LNCaP clone FGC (cell line): ENCODE results near the gene KRTAP10-6.
"Not testable (repeated sequence)": the region's sequence is repeated elsewhere in the genome, so short reads cannot be mapped to it uniquely, and the experiment has no call there.

Experiments used
- DNase-seq: peaks from one replicate; pipeline ENCODE4 v3.0.0-alpha.2; 2011; ENCODE audit warnings: low read depth
- H3K4me3 ChIP-seq: 2 replicates; pipeline ENCODE4 v1.5.1; 2011; ENCODE audit warnings: mild to moderate bottlenecking, low read depth, low read length, control low read depth
- CTCF ChIP-seq: IDR thresholded peaks from 2 replicates; pipeline ENCODE4 v1.5.1; 2012; ENCODE audit warnings: mild to moderate bottlenecking; ENCODE audit not compliant: control insufficient read depth, insufficient read depth; ENCODE audit errors: extremely low read depth

Gene KRTAP10-6

GRCh38 chr21:44636209-44637017 is 44.1 kb upstream of the KRTAP10-6 start:
- no peak for DNase-seq
- TF ChIP-seq CTCF = no peak
- H3K4me3 ChIP-seq = no peak overlapping the region

- DNase-seq = no peak
- no peak overlapping the region for H3K4me3 ChIP-seq
- no peak for TF ChIP-seq CTCF
Measured at GRCh38 chr21:44632067-44632466, 39.8 kb upstream of the KRTAP10-6 start.

- H3K4me3 ChIP-seq = no peak overlapping the region
- no peak for TF ChIP-seq CTCF
- no peak for DNase-seq
Measured at GRCh38 chr21:44630440-44630839, 38.1 kb upstream of the KRTAP10-6 start.

GRCh38 chr21:44628707-44629391 is 36.5 kb upstream of the KRTAP10-6 start:
- TF ChIP-seq CTCF = no peak
- no peak for DNase-seq

GRCh38 chr21:44627831-44628233 is 35.5 kb upstream of the KRTAP10-6 start:
- DNase-seq, H3K4me3 ChIP-seq: not testable (repeated sequence)

More at GRCh38 chr21:44628707-44629391, 36.5 kb upstream of the KRTAP10-6 start:
- H3K4me3 ChIP-seq = no peak overlapping the region

GRCh38 chr21:44627181-44627822 is 35.0 kb upstream of the KRTAP10-6 start:
- DNase-seq, H3K4me3 ChIP-seq: not testable (repeated sequence)

GRCh38 chr21:44626673-44627143 is 34.4 kb upstream of the KRTAP10-6 start, which contains the start of gene KRTAP10-9:
Gene KRTAP10-9, plus strand, starts transcription at chr21:44627093. Its CDS starts 79 bp downstream, at chr21:44627172.
- TF ChIP-seq CTCF = no peak
- no peak for DNase-seq
- no peak within 1 kb of the TSS for H3K4me3 ChIP-seq
